SU-DHL-6 (cell line): ENCODE results near the gene ALKBH7.

Source experiments
- H2AFZ ChIP-seq: fragments of 200-600 bp; sonication (generic); 2 replicates; pipeline ENCODE4 v1.6.1; 2014; ENCODE audit warnings: low read depth, mild to moderate bottlenecking, moderate library complexity, mixed read lengths, antibody characterized with exemption, low read length; ENCODE audit not compliant: severe bottlenecking
- H3F3A ChIP-seq: fragments of 200-600 bp; shearing (Covaris generic); 2 replicates; pipeline ENCODE4 v1.6.0; 2016; ENCODE audit warnings: antibody characterized with exemption, mild to moderate bottlenecking; ENCODE audit not compliant: insufficient read depth
- H3K27ac ChIP-seq: fragments of 200-600 bp; sonication (generic); 2 replicates; pipeline ENCODE4 v1.5.1; 2016; ENCODE audit warnings: low read depth, mild to moderate bottlenecking, low read length, moderate library complexity, mixed read lengths
- H3K27me3 ChIP-seq: fragments of 200-600 bp; sonication (generic), shearing (Covaris generic); 2 replicates; pipeline ENCODE4 v1.6.0; 2014; ENCODE audit warnings: mild to moderate bottlenecking, low read length
- H3K36me3 ChIP-seq: fragments of 200-600 bp; sonication (generic); 2 replicates; pipeline ENCODE4 v1.6.1; 2014; ENCODE audit warnings: mild to moderate bottlenecking, low read length, mixed read lengths
- H3K4me2 ChIP-seq: fragments of 300-600, 200-600 bp; shearing (Covaris generic), sonication (generic); 2 replicates; pipeline ENCODE4 v1.6.0; 2014; ENCODE audit warnings: low read length, low read depth, mild to moderate bottlenecking; ENCODE audit not compliant: poor library complexity, severe bottlenecking
- H3K4me3 ChIP-seq: fragments of 200-600 bp; sonication (generic); 2 replicates; pipeline ENCODE4 v1.5.1; 2014; ENCODE audit warnings: antibody characterized with exemption, low read length, mild to moderate bottlenecking, mixed read lengths; ENCODE audit not compliant: insufficient read depth, poor library complexity, severe bottlenecking
- H3K79me2 ChIP-seq: fragments of 200-600 bp; sonication (generic); 2 replicates; pipeline ENCODE4 v1.6.1; 2014; ENCODE audit warnings: mild to moderate bottlenecking, low read length, moderate library complexity; ENCODE audit not compliant: insufficient read depth
- H3K9ac ChIP-seq: fragments of 200-600 bp; sonication (generic); 2 replicates; pipeline ENCODE4 v1.7.0; 2014; ENCODE audit warnings: mild to moderate bottlenecking, low read length
- H3K9me2 ChIP-seq: fragments of 200-600 bp; sonication (generic); replicated peaks from 2 replicates; pipeline ENCODE4 v1.6.1; 2014; ENCODE audit warnings: low read length; ENCODE audit not compliant: insufficient read depth
- H3K9me3 ChIP-seq: fragments of 200-600 bp; sonication (generic); 2 replicates; pipeline ENCODE4 v1.6.1; 2014; ENCODE audit warnings: low read length, mixed read lengths; ENCODE audit not compliant: insufficient read depth
- H4K20me1 ChIP-seq: fragments of 200-600 bp; sonication (generic); 2 replicates; pipeline ENCODE4 v1.6.1; 2014; ENCODE audit warnings: low read depth, mild to moderate bottlenecking, antibody characterized with exemption, low read length, moderate library complexity, mixed read lengths
- EZH2phosphoT487 ChIP-seq: fragments of 200-600 bp; sonication (generic), shearing (Covaris generic); conservative IDR thresholded peaks from 2 replicates; pipeline ENCODE4 v1.6.1; 2018; ENCODE audit warnings: mild to moderate bottlenecking, antibody characterized with exemption, low read length, moderate library complexity, mixed read lengths
- TF ChIP-seq, protein P1 (sequence below): fragments of 200-600 bp; sonication (generic); IDR thresholded peaks from one replicate; pipeline ENCODE4 v1.5.1; 2017; ENCODE audit warnings: antibody characterized with exemption, mild to moderate bottlenecking, low read length, moderate library complexity; ENCODE audit not compliant: insufficient read depth, poor library complexity, severe bottlenecking

ALKBH7 gene

DNA sequence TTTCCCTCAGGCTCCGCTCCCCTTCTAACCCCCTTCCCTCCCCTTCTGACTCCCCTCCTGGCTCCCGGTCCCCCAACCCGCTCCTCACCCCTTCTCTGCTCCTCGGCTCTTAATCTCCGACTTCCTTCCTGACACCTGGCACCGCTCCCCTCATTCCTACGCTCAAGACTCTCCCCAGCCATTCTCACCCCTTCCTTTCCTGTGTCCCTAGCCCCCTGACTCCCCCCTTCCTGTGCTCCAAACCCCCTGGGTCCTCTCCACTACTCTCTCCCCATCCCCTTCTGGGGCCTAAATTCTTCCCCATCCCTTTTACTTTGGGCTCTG lies 10.6 kb upstream of the ALKBH7 start:
- no peak for TF ChIP-seq EZH2phosphoT487
- TF ChIP-seq, protein P1, sequence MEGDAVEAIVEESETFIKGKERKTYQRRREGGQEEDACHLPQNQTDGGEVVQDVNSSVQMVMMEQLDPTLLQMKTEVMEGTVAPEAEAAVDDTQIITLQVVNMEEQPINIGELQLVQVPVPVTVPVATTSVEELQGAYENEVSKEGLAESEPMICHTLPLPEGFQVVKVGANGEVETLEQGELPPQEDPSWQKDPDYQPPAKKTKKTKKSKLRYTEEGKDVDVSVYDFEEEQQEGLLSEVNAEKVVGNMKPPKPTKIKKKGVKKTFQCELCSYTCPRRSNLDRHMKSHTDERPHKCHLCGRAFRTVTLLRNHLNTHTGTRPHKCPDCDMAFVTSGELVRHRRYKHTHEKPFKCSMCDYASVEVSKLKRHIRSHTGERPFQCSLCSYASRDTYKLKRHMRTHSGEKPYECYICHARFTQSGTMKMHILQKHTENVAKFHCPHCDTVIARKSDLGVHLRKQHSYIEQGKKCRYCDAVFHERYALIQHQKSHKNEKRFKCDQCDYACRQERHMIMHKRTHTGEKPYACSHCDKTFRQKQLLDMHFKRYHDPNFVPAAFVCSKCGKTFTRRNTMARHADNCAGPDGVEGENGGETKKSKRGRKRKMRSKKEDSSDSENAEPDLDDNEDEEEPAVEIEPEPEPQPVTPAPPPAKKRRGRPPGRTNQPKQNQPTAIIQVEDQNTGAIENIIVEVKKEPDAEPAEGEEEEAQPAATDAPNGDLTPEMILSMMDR: no peak
- H3K4me3 ChIP-seq: peak overlapping the region; percentile 84

DNA sequence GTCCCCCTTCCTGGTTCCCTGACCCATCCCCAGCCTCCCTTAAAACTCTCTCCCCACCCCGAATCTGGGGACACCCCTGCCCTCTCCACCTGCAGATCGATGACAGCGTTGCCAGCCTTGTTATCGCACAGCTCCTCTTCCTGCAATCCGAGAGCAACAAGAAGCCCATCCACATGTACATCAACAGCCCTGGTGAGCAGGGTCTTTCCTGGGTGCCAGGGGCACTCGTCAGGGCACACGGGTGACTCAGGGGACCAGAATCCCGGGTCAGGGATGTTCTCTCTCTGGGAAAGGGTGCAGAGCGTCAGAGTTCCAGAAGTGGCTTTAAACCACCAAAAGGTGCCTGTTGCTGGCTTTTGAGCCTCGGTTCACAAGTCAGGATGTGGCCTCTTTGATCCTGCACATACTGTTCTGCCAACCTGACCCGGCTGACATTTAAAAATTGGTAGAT lies 10.2 kb upstream of the ALKBH7 start:
- Histone ChIP-seq H3F3A (no peaks in the 10 kb centered on the region), H3K9me2 (no peaks in the 10 kb centered on the region), H3K36me3 (no peaks in the 10 kb centered on the region), H3K9ac (peak overlapping the region; percentile 91), H3K27me3 (no peaks in the 10 kb centered on the region), H3K4me3 (peak overlapping the region; percentile 84), H3K9me3 (no peaks in the 10 kb centered on the region), H3K4me2 (peak overlapping the region; percentile 89), H3K79me2 (peaks cover 13% of the 10 kb centered on the region; the same call in 1 of the 2 replicates), H2AFZ (no peak overlapping the region), H4K20me1 (no peaks in the 10 kb centered on the region), H3K27ac (peak overlapping the region; percentile 45)
- TF ChIP-seq EZH2phosphoT487: no peak
- TF ChIP-seq, protein P1: no peak

More for the DNA sequence above, 10.6 kb upstream of the ALKBH7 start:
- H3K4me2 ChIP-seq: peak overlapping the region; percentile 89
- H3F3A ChIP-seq: no peaks in the 10 kb centered on the region
- no peaks in the 10 kb centered on the region for H3K9me3 ChIP-seq
- H2AFZ ChIP-seq: peak overlapping the region; percentile 55
- H3K27me3 ChIP-seq: no peaks in the 10 kb centered on the region
- no peaks in the 10 kb centered on the region for H3K36me3 ChIP-seq
- no peaks in the 10 kb centered on the region for H4K20me1 ChIP-seq
- H3K9ac ChIP-seq: peak overlapping the region; percentile 91
- peaks cover 13% of the 10 kb centered on the region; the same call in 1 of the 2 replicates for H3K79me2 ChIP-seq
- peak overlapping the region; percentile 45 for H3K27ac ChIP-seq
- H3K9me2 ChIP-seq: no peaks in the 10 kb centered on the region

DNA sequence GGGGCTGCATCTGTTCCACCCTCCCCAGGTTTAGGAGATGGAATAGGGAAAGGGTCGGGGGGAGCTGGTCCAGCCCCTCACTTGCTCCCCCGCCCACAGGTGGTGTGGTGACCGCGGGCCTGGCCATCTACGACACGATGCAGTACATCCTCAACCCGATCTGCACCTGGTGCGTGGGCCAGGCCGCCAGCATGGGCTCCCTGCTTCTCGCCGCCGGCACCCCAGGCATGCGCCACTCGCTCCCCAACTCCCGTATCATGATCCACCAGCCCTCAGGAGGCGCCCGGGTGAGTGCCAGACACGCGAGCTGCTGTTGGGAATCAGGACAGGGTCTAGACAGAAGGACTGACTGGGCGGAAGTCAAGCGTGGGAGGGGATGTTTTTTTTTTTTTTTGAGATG lies 8.2 kb upstream of the ALKBH7 start:
- H3K9ac ChIP-seq: no peak overlapping the region
- H3K9me2 ChIP-seq: no peaks in the 10 kb centered on the region
- no peaks in the 10 kb centered on the region for H3F3A ChIP-seq
- no peak overlapping the region for H3K4me3 ChIP-seq
- H3K9me3 ChIP-seq: no peaks in the 10 kb centered on the region
- peaks cover 13% of the 10 kb centered on the region; the same call in 1 of the 2 replicates for H3K79me2 ChIP-seq
- no peak for TF ChIP-seq EZH2phosphoT487
- TF ChIP-seq, protein P1: no peak
- H3K27me3 ChIP-seq: no peaks in the 10 kb centered on the region
- no peak overlapping the region for H3K4me2 ChIP-seq
- H3K27ac ChIP-seq: no peak overlapping the region
- H2AFZ ChIP-seq: no peak overlapping the region
- H3K36me3 ChIP-seq: 0 out of 2 replicates have a peak, but pooled peaks cover 4% of the 10 kb centered on the region
- H4K20me1 ChIP-seq: no peaks in the 10 kb centered on the region
